Skeletal muscle tissue (tissue), 4 donors: ENCODE results near the gene CDY1. TPM values are rescaled to one million over a fixed set of nuclear protein-coding genes. Genes with fewer than 3 reads are reported as not detected.
"Not testable (repeated sequence)": the region's sequence is repeated elsewhere in the genome, so short reads cannot be mapped to it uniquely, and the experiment has no call there.

Source experiments
- H3K27ac ChIP-seq: one replicate; pipeline ENCODE4 v1.7.0; 2013; ENCODE audit warnings: mild to moderate bottlenecking, low read depth, low read length, inconsistent platforms
- H3K27me3 ChIP-seq, 3 donors: one replicate each; pipeline ENCODE4 v1.7.0; 2013; ENCODE audit warnings: low read length in 3 of 3; ENCODE audit not compliant: control insufficient read depth in 3 of 3, insufficient read depth in 3 of 3
- H3K36me3 ChIP-seq, 3 donors: one replicate each; pipeline ENCODE4 v1.7.0; 2013; ENCODE audit warnings: low read length in 3 of 3; ENCODE audit not compliant: control insufficient read depth in 3 of 3, insufficient read depth in 3 of 3
- H3K4me1 ChIP-seq, 3 donors: one replicate each; pipeline ENCODE4 v1.7.0; 2013; ENCODE audit warnings: low read length in 3 of 3, mild to moderate bottlenecking in 3 of 3; ENCODE audit not compliant: control insufficient read depth in 3 of 3, insufficient read depth in 3 of 3
- H3K4me3 ChIP-seq, 3 donors: one replicate each; pipeline ENCODE4 v1.7.0; 2013; ENCODE audit warnings: low read length in 3 of 3
- H3K9ac ChIP-seq, 3 donors: one replicate each; pipeline ENCODE4 v1.7.0; 2013; ENCODE audit warnings: low read length in 3 of 3, mild to moderate bottlenecking in 3 of 3, moderate library complexity in 2 of 3, low read depth in 1 of 3
- H3K9me3 ChIP-seq, 3 donors: one replicate each; pipeline ENCODE4 v1.7.0; 2013; ENCODE audit warnings: low read length in 3 of 3; ENCODE audit not compliant: control insufficient read depth in 3 of 3
- total RNA-seq: library from RNA; depleted of rRNA; stranded (reverse); fragments of >200 nt; gene quantifications from one replicate; pipeline ENCODE4 v1.2.3, GENCODE V29; 2014
- donor health status: Osteomylitis.

The CDY1 gene, protein sequence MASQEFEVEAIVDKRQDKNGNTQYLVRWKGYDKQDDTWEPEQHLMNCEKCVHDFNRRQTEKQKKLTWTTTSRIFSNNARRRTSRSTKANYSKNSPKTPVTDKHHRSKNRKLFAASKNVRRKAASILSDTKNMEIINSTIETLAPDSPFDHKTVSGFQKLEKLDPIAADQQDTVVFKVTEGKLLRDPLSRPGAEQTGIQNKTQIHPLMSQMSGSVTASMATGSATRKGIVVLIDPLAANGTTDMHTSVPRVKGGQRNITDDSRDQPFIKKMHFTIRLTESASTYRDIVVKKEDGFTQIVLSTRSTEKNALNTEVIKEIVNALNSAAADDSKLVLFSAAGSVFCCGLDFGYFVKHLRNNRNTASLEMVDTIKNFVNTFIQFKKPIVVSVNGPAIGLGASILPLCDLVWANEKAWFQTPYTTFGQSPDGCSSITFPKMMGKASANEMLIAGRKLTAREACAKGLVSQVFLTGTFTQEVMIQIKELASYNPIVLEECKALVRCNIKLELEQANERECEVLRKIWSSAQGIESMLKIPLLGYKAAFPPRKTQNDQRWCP
- not detected for total RNA-seq

GRCh38 chrY:25621817-25622216, at the start of gene CDY1:
CDY1 (plus strand) TSS chrY:25622117; CDS start chrY:25622443, 326 bp downstream.
- H3K4me1 ChIP-seq, H3K9ac ChIP-seq, H3K27ac ChIP-seq, H3K4me3 ChIP-seq, H3K9me3 ChIP-seq, H3K36me3 ChIP-seq, H3K27me3 ChIP-seq: not testable (repeated sequence)

GRCh38 chrY:25593336-25593735, 28.6 kb upstream of the CDY1 start:
- not testable (repeated sequence) for H3K4me1 ChIP-seq, H3K9me3 ChIP-seq, H3K4me3 ChIP-seq, H3K36me3 ChIP-seq, H3K27ac ChIP-seq, H3K9ac ChIP-seq, H3K27me3 ChIP-seq

- not testable (repeated sequence) for H3K9ac ChIP-seq, H3K4me3 ChIP-seq, H3K27me3 ChIP-seq, H3K9me3 ChIP-seq, H3K4me1 ChIP-seq, H3K36me3 ChIP-seq, H3K27ac ChIP-seq
Measured at GRCh38 chrY:25620209-25620608, 1.7 kb upstream of the CDY1 start.

- not testable (repeated sequence) for H3K4me1 ChIP-seq, H3K9me3 ChIP-seq, H3K36me3 ChIP-seq, H3K4me3 ChIP-seq, H3K27me3 ChIP-seq, H3K9ac ChIP-seq, H3K27ac ChIP-seq
Measured at GRCh38 chrY:25626524-25626923, 4.6 kb downstream of the CDY1 start.

DNA sequence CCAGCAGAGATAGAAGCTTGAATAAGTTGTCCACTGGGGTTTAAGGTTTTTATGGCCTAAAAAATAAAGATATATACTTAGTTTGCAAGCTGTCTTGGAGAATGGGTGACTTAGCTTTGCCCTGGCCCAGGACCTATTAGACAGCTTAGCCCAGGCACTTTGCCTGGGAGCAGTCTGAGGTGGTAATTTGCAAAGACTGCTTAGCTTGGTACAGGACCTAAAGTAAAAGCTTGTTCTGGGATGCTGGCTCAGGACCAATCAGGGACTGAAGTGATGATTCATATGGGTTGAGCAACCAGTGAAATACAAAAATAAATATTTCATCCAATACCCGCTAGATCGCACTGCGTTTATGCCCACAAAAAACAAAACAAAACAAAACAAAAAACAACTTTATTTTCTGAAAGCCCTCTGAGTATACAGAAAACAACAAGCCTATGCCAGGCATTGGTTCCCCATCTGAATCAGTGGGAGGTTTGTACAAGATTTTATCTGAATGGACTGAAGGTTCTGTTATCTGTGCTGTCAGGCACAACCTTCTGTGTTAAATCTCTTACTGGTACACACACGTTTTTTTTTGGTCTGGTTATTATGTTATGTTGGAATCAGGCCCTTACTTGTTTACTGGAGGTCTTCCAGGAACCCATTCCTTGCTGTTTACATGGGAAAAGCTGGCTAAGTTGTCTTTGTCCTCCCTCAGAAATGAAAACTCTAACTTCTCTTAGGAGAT, 8.6 kb downstream of the CDY1 start:
- not testable (repeated sequence) for H3K4me3 ChIP-seq

GRCh38 chrY:25639852-25640251, 17.9 kb downstream of the CDY1 start:
- not testable (repeated sequence) for H3K27ac ChIP-seq, H3K27me3 ChIP-seq, H3K4me3 ChIP-seq, H3K9me3 ChIP-seq, H3K36me3 ChIP-seq, H3K9ac ChIP-seq, H3K4me1 ChIP-seq

More for the DNA sequence above, 8.6 kb downstream of the CDY1 start:
- H3K27me3 ChIP-seq, H3K27ac ChIP-seq, H3K9ac ChIP-seq, H3K9me3 ChIP-seq, H3K36me3 ChIP-seq, H3K4me1 ChIP-seq: not testable (repeated sequence)

DNA sequence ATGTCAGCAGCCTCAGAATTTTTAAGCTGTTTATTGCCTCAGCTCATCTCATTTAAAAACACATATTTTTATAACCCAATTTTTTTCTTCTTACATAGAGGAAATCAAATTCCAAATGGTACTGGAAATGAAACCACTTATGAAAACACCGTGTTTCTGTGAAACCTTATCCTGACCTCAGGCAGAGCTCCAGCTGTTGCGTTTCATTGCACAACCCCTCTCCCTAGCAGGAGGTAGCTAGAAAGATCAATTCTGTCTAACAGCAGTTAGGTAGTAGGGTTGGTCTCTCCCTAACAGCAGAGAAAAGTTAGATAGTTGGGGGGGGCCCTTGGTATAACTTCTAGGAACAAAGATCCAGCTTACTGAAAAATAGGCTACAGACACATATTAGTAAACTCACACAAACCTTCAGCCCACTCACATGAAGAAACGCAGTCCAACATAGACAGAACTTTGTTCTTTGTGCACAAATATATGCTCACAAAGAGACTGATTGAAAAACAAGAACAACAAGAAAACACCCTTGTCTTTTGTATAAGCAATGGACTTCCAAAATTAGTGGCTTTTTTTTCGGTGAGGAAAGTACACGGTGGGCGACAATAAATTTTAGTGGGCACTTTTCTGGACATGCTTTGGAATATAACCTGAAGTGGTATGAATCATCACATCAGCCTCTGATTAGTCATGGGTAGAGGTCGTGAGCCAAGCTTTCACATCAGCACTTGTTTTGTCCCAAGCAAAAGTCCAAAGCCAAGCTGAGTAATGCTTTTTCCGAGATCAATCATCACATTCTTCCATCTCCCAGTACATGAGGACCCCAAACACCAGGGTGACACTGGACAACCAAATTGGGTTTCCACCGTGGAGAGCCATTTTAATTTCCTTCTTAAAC, 21.4 kb downstream of the CDY1 start:
- not testable (repeated sequence) for H3K27me3 ChIP-seq, H3K9me3 ChIP-seq, H3K4me3 ChIP-seq, H3K27ac ChIP-seq, H3K36me3 ChIP-seq, H3K9ac ChIP-seq, H3K4me1 ChIP-seq
